SIG-M5 treated with dmso at 0.1 percent for 504 hours (cell line): ENCODE measurements around the gene CAMTA1.

ENCODE experiments used
- DNase-seq: peaks from one replicate; lab custom pipeline; 2025; ENCODE audit not compliant: unreplicated experiment; lab: John Stamatoyannopoulos, UW

The CAMTA1 gene

GRCh38 chr1:6969762-6970161 is 184.5 kb downstream of the CAMTA1 start:
- DNase-seq: no peak

GRCh38 chr1:6970221-6970620 is 185.0 kb downstream of the CAMTA1 start:
- DNase-seq: no peak

GRCh38 chr1:6971048-6971447 is 185.8 kb downstream of the CAMTA1 start:
- no peak for DNase-seq

GRCh38 chr1:6971699-6972098 is 186.4 kb downstream of the CAMTA1 start:
- no peak for DNase-seq

DNA sequence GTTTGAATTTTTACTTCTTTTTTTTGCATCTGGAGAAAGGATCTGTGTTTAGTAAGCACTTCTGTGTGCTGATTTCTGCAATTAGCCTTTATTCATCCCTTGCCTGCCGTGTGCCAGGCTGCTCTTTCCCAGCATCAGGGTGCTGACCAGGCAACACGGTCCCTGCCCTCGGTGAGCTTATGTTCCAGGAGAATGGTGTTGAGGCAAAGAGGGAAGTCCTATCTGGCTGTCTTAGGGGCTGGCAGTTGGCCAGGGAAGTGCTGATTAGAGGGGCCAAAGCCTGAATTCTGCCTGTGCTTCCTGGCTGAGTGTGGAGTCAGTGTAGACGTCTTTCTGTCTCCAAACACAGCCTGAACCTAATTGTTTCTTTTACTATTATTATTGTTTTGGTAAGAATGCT is 187.1 kb downstream of the CAMTA1 start:
- no peak for DNase-seq

GRCh38 chr1:6975331-6976043 is 190.2 kb downstream of the CAMTA1 start:
- no peak for DNase-seq

DNA sequence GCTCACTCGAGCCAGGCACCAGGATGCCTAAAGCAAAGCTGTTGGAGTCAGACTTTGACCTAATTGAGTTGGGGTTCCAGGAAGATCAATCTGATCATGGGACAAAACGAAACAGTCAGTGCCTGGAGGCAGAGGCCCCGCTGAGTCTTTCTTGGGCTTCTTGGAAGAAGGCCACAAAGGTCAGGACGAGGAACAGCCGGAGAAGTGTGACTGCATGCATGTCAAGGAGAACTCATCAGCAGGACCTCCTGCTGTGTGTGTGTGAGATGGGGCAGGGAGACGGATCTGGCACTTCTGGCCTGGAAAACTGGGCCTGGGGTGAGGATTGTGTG is 190.8 kb downstream of the CAMTA1 start:
- DNase-seq: no peak

DNA sequence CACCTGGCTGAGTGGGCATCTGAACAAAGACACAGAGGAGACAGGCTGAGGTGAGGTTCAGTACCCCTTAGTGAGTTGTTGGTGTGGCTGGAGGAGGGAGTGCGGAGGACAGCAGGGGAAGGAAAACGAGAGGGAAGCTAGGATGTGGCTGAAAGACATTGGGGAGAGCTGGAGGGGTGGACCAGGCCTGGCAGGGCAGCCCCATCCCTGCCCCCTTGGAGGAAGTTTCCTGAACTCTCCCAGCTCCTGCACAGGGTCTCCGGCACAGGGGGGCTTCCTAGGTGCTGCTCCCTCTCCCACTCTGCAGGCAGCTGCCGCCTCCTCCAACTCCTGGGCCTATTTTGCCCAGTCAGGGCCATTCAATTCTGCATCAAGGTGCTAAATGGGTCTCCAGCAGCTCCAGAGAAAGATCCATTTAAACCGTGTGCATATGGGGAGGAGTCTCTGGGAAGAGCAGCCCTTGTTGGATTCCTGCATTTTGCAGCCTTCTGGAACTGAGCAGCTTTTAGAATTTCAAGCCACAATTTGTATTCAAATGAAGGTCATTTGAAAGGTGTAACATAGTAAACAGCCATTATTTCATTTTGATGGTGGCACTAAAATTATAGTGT is 193.9 kb downstream of the CAMTA1 start:
- DNase-seq: no peak

DNA sequence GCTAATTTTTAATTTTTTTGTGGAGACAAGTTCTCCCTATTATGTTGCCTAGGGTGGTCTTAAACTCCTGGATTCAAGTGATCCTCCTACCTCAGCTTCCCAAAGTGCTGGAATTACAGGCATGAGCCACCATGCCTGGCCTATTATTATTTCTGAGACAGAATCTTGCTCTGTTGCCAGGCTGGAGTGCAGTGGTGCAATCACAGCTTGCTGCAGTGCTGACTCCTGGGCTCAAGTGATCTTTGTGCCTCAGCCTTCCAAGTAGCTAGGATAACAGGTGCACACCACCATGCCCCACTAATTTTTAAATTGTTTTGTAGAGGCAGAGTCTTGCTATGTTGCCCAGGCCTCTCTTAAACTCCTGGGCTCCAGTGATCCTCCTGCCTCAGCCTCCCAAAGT is 196.3 kb downstream of the CAMTA1 start:
- DNase-seq: no peak

DNA sequence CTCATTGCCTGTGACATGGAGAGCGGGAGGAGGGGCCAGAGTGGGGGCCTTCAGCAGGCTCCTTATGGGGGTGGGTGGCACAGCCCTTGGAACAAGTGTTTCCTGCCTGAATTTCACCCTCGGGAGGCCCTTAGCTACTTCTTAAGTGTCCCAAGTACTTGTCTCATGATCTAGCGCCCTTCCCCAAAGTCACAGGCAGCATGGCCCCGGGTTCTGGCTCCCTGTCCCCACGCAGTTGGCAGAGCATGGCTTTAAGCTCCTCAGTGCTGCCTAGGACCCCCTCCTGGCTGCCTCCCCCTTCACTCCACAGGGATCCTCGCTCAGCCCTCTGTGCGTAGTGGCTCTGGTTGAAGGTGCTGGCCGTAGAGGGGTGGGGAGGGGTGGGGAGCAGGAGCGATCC is 197.2 kb downstream of the CAMTA1 start:
- no peak for DNase-seq

DNA sequence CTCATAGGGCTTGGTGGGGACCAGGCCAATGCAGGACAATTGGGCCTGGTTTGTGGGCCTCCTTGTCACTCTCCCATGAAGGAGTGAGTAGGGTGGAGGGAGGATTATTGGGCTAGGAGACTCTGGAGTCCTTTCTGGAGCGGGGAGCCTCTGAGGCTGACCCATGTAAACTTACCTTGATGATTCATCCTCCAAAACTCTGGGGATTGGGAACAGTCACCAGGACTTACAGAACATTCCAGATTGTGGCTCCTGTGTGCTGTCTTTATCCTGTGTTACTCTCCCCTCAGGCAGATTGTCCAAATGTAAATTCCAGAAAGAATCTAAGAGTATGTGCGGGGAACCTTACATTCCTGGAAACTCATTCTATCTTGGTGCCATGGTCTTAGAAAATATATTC is 197.6 kb downstream of the CAMTA1 start:
- DNase-seq: no peak

DNA sequence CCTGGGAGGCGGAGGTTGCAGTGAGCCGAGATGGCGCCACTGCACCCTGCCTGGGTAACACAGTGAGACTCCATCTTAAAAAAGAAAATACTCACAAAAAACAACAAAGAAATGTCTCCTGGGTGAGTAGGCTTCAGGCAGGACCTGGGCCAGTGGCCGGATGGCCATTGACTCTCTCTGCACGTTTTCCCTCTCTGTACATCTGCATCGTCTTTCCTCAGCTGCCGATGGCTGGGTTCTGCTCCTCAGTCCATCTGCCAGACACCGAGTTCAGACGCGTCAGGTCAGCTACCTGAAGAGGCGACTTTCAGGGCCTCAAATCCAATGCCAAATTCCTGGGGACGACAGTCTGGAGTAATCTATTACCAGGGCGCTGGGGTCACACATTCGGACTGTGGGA is 199.3 kb downstream of the CAMTA1 start:
- no peak for DNase-seq

- no peak for DNase-seq
Measured at GRCh38 chr1:6984986-6985385, 199.7 kb downstream of the CAMTA1 start.

GRCh38 chr1:6985549-6986276 is 200.5 kb downstream of the CAMTA1 start:
- no peak for DNase-seq

DNA sequence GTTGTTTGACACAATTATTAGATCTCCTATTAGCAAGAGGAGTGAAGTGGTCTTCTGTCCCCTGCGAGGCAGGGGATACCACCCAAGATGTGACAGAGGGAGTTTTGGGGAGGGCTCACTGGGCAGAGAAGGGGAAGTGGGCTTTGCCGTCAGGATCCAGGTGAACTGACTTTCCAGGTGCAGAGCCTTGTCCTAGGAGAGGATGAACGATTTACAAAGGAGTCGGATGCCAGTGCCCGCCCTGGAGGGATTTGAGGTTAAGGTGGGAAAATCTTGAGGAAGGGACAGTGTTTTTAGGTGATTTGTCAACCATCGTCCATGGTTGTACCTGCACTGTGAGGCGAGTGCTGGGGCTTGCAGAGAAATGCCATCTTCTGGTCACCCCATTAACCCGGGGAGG is 201.0 kb downstream of the CAMTA1 start:
- no peak for DNase-seq

GRCh38 chr1:6987940-6988339 is 202.7 kb downstream of the CAMTA1 start:
- DNase-seq: no peak

GRCh38 chr1:6988796-6989195 is 203.5 kb downstream of the CAMTA1 start:
- DNase-seq: no peak

GRCh38 chr1:6989212-6990159 is 204.2 kb downstream of the CAMTA1 start:
- DNase-seq: no peak

DNA sequence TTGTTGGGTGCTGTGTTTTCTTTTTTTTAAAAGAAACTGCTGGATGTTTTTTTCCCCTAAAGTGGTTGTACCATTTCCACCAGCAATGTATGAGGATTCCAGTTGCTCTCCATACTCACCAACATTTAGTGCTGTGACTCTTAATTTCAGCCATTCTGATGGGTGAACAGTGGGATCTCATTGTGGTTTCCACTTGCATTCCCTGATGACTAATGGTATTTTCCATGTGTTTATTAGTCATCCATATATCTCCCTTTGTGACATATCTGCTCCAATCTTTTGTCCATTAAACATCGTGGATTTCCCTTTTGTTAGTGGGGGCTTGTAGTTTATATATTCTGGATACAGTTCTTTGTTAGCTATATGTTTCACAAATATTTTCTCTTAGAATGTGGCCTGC is 206.0 kb downstream of the CAMTA1 start:
- no peak for DNase-seq

DNA sequence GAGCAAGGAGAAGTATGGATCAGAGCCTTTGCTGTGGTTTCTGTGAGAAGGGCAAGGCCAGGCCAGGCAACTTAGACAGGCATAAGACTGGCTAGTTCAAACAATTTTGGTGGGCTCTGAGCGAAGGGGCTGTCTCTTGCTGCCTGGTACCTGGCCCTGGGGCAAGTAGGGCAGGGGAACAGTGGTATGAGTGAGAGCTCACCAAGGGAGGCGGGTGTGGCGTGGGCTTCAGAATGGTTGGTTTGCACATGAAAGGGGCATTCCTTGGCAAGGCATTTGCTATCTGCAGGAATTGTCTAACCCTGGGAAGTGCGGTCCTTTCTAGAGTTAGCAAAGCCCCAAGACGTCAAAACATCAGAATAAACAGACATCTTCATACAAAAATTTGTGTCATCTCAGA is 210.5 kb downstream of the CAMTA1 start:
- no peak for DNase-seq

DNA sequence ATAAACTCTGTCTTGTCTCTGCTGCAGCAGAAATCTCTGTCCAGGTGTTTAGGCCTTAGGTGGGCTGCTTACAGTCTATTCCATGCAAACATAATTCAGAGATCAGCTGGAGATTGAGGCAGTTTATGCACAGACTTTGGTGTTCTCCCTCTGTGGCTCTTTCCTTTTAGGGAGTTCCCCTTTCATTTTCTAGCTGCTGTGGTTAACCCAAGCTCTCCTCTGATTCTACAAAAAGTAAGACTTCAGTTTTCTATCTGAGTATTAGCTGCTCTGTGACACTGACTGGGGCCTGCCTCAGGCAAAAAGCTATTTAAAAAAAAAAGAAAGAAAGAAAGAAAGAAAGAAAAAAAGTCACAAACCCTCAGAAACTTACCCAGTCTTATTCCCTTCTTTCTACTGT is 211.1 kb downstream of the CAMTA1 start:
- peak; percentile 49 for DNase-seq
